OCI-LY1 (cell line): ENCODE measurements around the gene DNAH7.

Experiments used
- H2AFZ ChIP-seq: fragments of 200-600 bp; sonication (generic), shearing (Covaris generic); 2 replicates; pipeline ENCODE4 v1.6.0; 2014; ENCODE audit warnings: antibody characterized with exemption, mild to moderate bottlenecking, low read length
- H3F3A ChIP-seq: fragments of 200-600 bp; sonication (generic), shearing (Covaris generic); 2 replicates; pipeline ENCODE4 v1.6.0; 2014; ENCODE audit warnings: mild to moderate bottlenecking, antibody characterized with exemption, low read length, moderate library complexity; ENCODE audit not compliant: insufficient read depth
- H3K27ac ChIP-seq: fragments of 200-600 bp; sonication (generic); 2 replicates; pipeline ENCODE4 v1.5.1; 2014; ENCODE audit warnings: low read length, mixed run types, mild to moderate bottlenecking, low read depth; ENCODE audit not compliant: poor library complexity, severe bottlenecking
- H3K27me3 ChIP-seq: fragments of 200-600 bp; sonication (generic); 2 replicates; pipeline ENCODE4 v1.6.0; 2014; ENCODE audit warnings: antibody characterized with exemption, mild to moderate bottlenecking, low read length, moderate library complexity; ENCODE audit not compliant: insufficient read depth
- H3K36me3 ChIP-seq: fragments of 200-600 bp; sonication (generic); 2 replicates; pipeline ENCODE4 v1.6.1; 2014; ENCODE audit warnings: mild to moderate bottlenecking, antibody characterized with exemption, low read length, moderate library complexity, mixed read lengths; ENCODE audit not compliant: insufficient read depth
- H3K4me1 ChIP-seq: fragments of 200-600 bp; sonication (generic); 2 replicates; pipeline ENCODE4 v1.5.1; 2014; ENCODE audit warnings: mild to moderate bottlenecking, low read length, moderate library complexity; ENCODE audit not compliant: insufficient read depth, severe bottlenecking
- H3K4me2 ChIP-seq: fragments of 200-600 bp; sonication (generic), shearing (Covaris generic); 2 replicates; pipeline ENCODE4 v1.6.1; 2014; ENCODE audit warnings: low read length
- H3K4me3 ChIP-seq: fragments of 200-600 bp; sonication (generic); 2 replicates; pipeline ENCODE4 v1.5.1; 2014; ENCODE audit warnings: low read length, low read depth, mild to moderate bottlenecking, mixed read lengths; ENCODE audit not compliant: poor library complexity, severe bottlenecking
- H3K79me2 ChIP-seq: fragments of 200-600 bp; shearing (Covaris generic); 2 replicates; pipeline ENCODE4 v1.6.1; 2016; ENCODE audit warnings: mixed run types, low read length, mixed read lengths; ENCODE audit not compliant: insufficient read depth
- H3K9ac ChIP-seq: fragments of 200-600 bp; sonication (generic), shearing (Covaris generic); 2 replicates; pipeline ENCODE4 v1.6.1; 2014; ENCODE audit warnings: mild to moderate bottlenecking, low read length, mixed read lengths
- H3K9me2 ChIP-seq: fragments of 200-600 bp; sonication (generic), shearing (Covaris generic); 2 replicates; pipeline ENCODE4 v1.6.1; 2014; ENCODE audit warnings: low read depth, mild to moderate bottlenecking, low read length, mixed read lengths
- H3K9me3 ChIP-seq: fragments of 200-600 bp; shearing (Covaris generic); 2 replicates; pipeline ENCODE4 v1.6.1; 2014; ENCODE audit warnings: low read length, mixed read lengths
- H4K20me1 ChIP-seq: fragments of 200-600 bp; sonication (generic), shearing (Covaris generic); 2 replicates; pipeline ENCODE4 v1.6.0; 2016; ENCODE audit warnings: mild to moderate bottlenecking, low read length; ENCODE audit not compliant: insufficient read depth
- EZH2 ChIP-seq: fragments of 200-600 bp; sonication (generic), shearing (Covaris generic); IDR thresholded peaks from 2 replicates; pipeline ENCODE4 v1.8.0; 2017; ENCODE audit warnings: borderline replicate concordance, mixed run types, mild to moderate bottlenecking, antibody characterized with exemption, low read length, moderate library complexity, mixed read lengths
- TF ChIP-seq, protein P1 (sequence below): fragments of 200-600 bp; sonication (generic), shearing (Covaris generic); IDR thresholded peaks from 2 replicates; pipeline ENCODE4 v1.5.1; 2017; ENCODE audit warnings: mild to moderate bottlenecking, antibody characterized with exemption, low read length, moderate library complexity, mixed read lengths

The DNAH7 gene

GRCh38 chr2:196068271-196069209 lies at the start of gene DNAH7:
Gene DNAH7 (minus strand): TSS chr2:196068837. CDS start chr2:196068711, 126 bp downstream.
- H2AFZ ChIP-seq, result peak within 1 kb of the TSS; percentile 91
- no peaks in the 10 kb centered on the region for H3K9me2 ChIP-seq
- no peaks in the 10 kb centered on the region for H3K79me2 ChIP-seq
- H4K20me1 ChIP-seq, result no peaks in the 10 kb centered on the region
- TF ChIP-seq EZH2, result no peak
- TF ChIP-seq, protein P1, sequence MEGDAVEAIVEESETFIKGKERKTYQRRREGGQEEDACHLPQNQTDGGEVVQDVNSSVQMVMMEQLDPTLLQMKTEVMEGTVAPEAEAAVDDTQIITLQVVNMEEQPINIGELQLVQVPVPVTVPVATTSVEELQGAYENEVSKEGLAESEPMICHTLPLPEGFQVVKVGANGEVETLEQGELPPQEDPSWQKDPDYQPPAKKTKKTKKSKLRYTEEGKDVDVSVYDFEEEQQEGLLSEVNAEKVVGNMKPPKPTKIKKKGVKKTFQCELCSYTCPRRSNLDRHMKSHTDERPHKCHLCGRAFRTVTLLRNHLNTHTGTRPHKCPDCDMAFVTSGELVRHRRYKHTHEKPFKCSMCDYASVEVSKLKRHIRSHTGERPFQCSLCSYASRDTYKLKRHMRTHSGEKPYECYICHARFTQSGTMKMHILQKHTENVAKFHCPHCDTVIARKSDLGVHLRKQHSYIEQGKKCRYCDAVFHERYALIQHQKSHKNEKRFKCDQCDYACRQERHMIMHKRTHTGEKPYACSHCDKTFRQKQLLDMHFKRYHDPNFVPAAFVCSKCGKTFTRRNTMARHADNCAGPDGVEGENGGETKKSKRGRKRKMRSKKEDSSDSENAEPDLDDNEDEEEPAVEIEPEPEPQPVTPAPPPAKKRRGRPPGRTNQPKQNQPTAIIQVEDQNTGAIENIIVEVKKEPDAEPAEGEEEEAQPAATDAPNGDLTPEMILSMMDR, result peak; percentile 99
- peak within 1 kb of the TSS; percentile 68 for H3K4me3 ChIP-seq
- peak within 1 kb of the TSS; percentile 86 for H3K4me2 ChIP-seq
- no peaks in the 10 kb centered on the region for H3K36me3 ChIP-seq
- H3K27me3 ChIP-seq, result no peaks in the 10 kb centered on the region
- peaks cover 14% of the 10 kb centered on the region for H3K4me1 ChIP-seq
- no peaks in the 10 kb centered on the region for H3F3A ChIP-seq
- no peak within 1 kb of the TSS for H3K27ac ChIP-seq
- H3K9me3 ChIP-seq, result no peaks in the 10 kb centered on the region
- H3K9ac ChIP-seq, result peak within 1 kb of the TSS; percentile 7; the same call in 1 of the 2 replicates

DNA sequence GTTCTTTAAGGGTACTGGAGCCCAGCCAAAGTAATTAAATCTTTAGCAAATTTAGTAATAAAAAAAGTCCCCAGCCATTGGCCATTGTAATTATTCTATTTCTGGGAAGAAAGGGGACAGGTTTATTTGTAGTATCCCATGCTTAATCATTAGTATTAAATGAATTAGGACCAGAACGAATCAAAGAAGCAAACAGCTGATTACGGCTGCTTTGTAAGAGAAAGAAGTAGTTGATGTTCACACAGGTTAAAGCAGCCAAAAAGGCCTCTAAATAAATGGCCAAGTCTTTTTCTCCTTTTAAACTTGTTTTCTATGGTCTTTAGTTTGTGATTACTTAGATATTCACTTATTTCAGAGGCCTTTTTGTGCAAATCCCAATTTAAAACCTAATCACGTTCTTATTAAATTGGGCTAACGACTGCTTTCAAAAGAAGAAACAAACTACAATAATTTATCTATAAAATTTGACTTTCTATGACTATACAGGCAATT lies 48.6 kb upstream of the DNAH7 start:
- no peaks in the 10 kb centered on the region for H3K9me3 ChIP-seq
- H4K20me1 ChIP-seq, result no peaks in the 10 kb centered on the region
- H3K4me1 ChIP-seq, result no peaks in the 10 kb centered on the region
- H3K9ac ChIP-seq, result no peak overlapping the region
- no peak overlapping the region for H3K27ac ChIP-seq
- no peak overlapping the region for H3K4me3 ChIP-seq
- no peaks in the 10 kb centered on the region for H3F3A ChIP-seq
- no peaks in the 10 kb centered on the region for H3K79me2 ChIP-seq
- H3K36me3 ChIP-seq, result no peaks in the 10 kb centered on the region
- no peaks in the 10 kb centered on the region for H3K27me3 ChIP-seq
- no peak for TF ChIP-seq EZH2
- TF ChIP-seq, protein P1, result no peak
- no peak overlapping the region for H3K4me2 ChIP-seq
- no peak overlapping the region for H2AFZ ChIP-seq
- H3K9me2 ChIP-seq, result no peaks in the 10 kb centered on the region

- Histone ChIP-seq H3K79me2 (no peaks in the 10 kb centered on the region), H3K4me1 (no peaks in the 10 kb centered on the region), H3K27me3 (no peaks in the 10 kb centered on the region), H3F3A (no peaks in the 10 kb centered on the region), H3K9ac (no peak overlapping the region), H3K27ac (no peak overlapping the region), H4K20me1 (no peaks in the 10 kb centered on the region), H3K9me3 (no peaks in the 10 kb centered on the region), H3K9me2 (no peaks in the 10 kb centered on the region), H3K36me3 (no peaks in the 10 kb centered on the region), H3K4me2 (no peak overlapping the region), H3K4me3 (no peak overlapping the region), H2AFZ (no peak overlapping the region)
- TF ChIP-seq, protein P1, result no peak
- TF ChIP-seq EZH2, result no peak
These were observed 44.7 kb upstream of the DNAH7 start for GRCh38 chr2:196113061-196113974.
